Activated CD4-positive, alpha-beta T cell treated with anti-CD3 and anti-CD28 coated beads, Interleukin-2, amount 10 ng/mL, durations not matched to agents 24 days and 14 days (primary cell): ENCODE data around the gene SEZ6. TPM values are rescaled to one million over a fixed set of nuclear protein-coding genes. Genes with fewer than 3 reads are reported as not detected.

ENCODE experiments used
- DNase-seq: peaks from one replicate; pipeline ENCODE4 v3.0.0; 2022
- H3K27ac Mint-ChIP-seq: one replicate; pipeline ENCODE4 v1.8.0; 2022; ENCODE audit warnings: mild to moderate bottlenecking, mixed read lengths
- H3K27me3 Mint-ChIP-seq: one replicate; pipeline ENCODE4 v1.8.0; 2022; ENCODE audit warnings: mixed read lengths
- H3K36me3 Mint-ChIP-seq: one replicate; pipeline ENCODE4 v1.8.0; 2022; ENCODE audit warnings: low read depth, mild to moderate bottlenecking, mixed read lengths
- H3K4me1 Mint-ChIP-seq: one replicate; pipeline ENCODE4 v1.8.0; 2021; ENCODE audit warnings: mixed read lengths
- H3K4me3 Mint-ChIP-seq: one replicate; pipeline ENCODE4 v1.8.0; 2022; ENCODE audit warnings: mild to moderate bottlenecking, moderate library complexity, mixed read lengths
- H3K9me3 Mint-ChIP-seq: one replicate; pipeline ENCODE4 v1.8.0; 2021; ENCODE audit warnings: mixed read lengths
- intact Hi-C: fragments of 100-400 bp; cut with micrococcal nuclease; formaldehyde crosslinking; loops from one replicate; pipeline ENCODE4 v1.15.1; 2023
- total RNA-seq: library from RNA; stranded (reverse); gene quantifications from 2 replicates; pipeline ENCODE4 v1.2.3, GENCODE V29; 2022

SEZ6 gene
- total RNA-seq, 1 donor from 2014 or later, result not detected

DNA sequence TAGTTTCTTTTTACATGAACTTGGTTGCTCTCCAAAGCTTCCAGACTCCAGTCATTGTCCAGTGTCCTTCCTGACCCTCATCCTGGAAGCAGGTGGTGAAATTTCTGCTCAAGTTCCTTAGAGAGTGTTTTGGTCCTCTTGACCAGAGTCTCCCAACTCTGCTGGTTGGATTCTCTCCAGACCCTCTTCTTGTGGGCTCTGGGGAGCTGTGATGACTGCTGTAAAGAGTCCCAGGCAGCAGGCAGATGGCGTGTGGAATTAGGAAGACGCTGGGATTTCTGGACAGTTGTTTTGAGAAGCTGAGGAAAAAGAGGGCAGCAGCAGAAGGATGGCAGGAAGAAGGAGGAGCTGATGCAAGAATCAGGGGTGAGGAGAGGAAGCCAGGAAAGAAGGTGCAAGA, 1.6 kb upstream of the SEZ6 start:
- DNase-seq, result no peak
- intact Hi-C loops, result no loop called here
- peaks cover 5% of the 10 kb centered on the region for H3K4me1 Mint-ChIP-seq
- no peaks in the 10 kb centered on the region for H3K9me3 Mint-ChIP-seq
- H3K4me3 Mint-ChIP-seq, result no peak overlapping the region
- H3K27ac Mint-ChIP-seq, result no peak overlapping the region
- H3K36me3 Mint-ChIP-seq, result no peaks in the 10 kb centered on the region
- H3K27me3 Mint-ChIP-seq, result peaks cover 56% of the 10 kb centered on the region

DNA sequence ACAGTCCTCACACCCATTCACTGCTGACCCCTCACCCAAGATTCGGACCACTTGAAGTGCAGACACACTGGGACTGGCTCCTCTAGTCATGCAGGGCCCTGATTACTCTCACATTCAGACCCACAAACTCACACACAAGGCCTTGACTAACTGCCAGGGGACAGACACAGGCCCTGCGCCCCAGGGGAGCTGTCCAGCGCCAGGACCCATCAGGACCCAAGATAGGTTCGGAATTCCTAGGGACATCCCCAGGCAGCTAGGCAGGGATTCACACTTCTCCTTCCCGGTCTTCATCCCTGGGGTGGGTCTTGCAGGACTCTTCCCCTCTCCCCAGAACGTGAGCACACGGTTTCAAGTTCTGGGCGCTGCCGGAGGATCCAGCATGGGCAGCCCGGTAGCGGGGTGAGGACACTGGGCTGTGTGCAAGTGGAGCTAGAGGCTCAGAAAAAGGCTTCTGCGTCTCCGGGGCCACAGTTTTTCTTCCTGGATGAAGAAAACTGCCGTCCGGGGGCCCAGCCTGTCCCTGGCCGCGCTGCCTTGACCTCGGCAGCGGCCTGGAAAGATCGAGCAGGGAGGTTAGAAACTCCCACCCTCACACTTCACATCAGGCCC, 1.6 kb downstream of the SEZ6 start:
- intact Hi-C loops, result no loop called here
- Mint-ChIP-seq H3K36me3 (no peaks in the 10 kb centered on the region), H3K27me3 (peaks cover 48% of the 10 kb centered on the region), H3K4me3 (no peak overlapping the region), H3K27ac (no peak overlapping the region), H3K9me3 (no peaks in the 10 kb centered on the region), H3K4me1 (peaks cover 5% of the 10 kb centered on the region)
- no peak for DNase-seq

DNA sequence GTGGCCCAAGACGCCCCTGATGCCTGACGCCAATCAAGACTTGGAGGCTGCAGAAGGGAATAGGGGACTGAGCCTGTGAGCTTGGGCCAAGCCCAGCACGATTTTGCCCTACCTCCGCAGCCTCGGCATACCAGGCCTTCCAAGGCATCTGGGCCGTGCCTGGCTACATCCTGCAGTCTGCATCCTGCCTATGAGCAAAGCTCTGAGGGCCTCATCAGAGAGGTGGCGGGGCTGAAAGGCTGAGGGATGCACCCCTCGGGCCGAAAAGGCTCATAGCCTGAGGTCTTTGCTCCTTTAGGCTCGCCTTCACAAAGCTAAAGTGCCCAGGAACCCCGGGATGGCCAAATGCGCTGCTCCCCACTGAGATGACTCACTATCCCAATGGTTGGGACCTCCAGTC, 2.5 kb downstream of the SEZ6 start:
- Mint-ChIP-seq H3K4me3 (no peak overlapping the region), H3K27me3 (peaks cover 46% of the 10 kb centered on the region), H3K4me1 (peaks cover 5% of the 10 kb centered on the region), H3K9me3 (no peaks in the 10 kb centered on the region), H3K36me3 (no peaks in the 10 kb centered on the region), H3K27ac (no peak overlapping the region)
- intact Hi-C loops, result no loop called here
- DNase-seq, result no peak

DNA sequence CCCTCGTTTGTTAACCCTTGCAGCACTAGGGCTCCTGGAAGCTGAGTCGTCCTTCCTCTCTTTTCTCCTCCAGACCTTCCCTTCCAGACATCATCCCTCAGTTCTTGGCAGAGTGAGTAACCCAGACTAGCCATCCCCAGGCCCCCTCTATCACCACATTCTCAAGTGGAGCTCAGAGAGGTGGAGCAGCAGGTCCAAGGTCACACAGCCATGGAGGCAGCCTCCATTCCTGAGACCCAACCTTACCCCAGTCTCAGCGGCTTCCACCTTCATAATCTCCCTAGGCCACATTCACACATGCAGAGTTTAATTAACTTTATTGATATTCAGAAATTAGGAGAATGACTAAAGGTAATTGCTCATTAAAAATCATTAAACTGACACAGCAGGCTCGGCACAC, 3.0 kb downstream of the SEZ6 start:
- no peak overlapping the region for H3K27ac Mint-ChIP-seq
- no peak overlapping the region for H3K4me3 Mint-ChIP-seq
- no peaks in the 10 kb centered on the region for H3K36me3 Mint-ChIP-seq
- intact Hi-C loops, result no loop called here
- peaks cover 45% of the 10 kb centered on the region for H3K27me3 Mint-ChIP-seq
- no peak for DNase-seq
- H3K9me3 Mint-ChIP-seq, result no peaks in the 10 kb centered on the region
- peaks cover 5% of the 10 kb centered on the region for H3K4me1 Mint-ChIP-seq

GRCh38 chr17:29000973-29001372, 4.9 kb downstream of the SEZ6 start:
- no peak overlapping the region for H3K27ac Mint-ChIP-seq
- no peaks in the 10 kb centered on the region for H3K36me3 Mint-ChIP-seq
- H3K4me3 Mint-ChIP-seq, result no peak overlapping the region
- DNase-seq, result no peak
- H3K27me3 Mint-ChIP-seq, result peaks cover 31% of the 10 kb centered on the region
- H3K4me1 Mint-ChIP-seq, result peaks cover under 1% of the 10 kb centered on the region
- intact Hi-C loops, result no loop called here
- H3K9me3 Mint-ChIP-seq, result no peaks in the 10 kb centered on the region

DNA sequence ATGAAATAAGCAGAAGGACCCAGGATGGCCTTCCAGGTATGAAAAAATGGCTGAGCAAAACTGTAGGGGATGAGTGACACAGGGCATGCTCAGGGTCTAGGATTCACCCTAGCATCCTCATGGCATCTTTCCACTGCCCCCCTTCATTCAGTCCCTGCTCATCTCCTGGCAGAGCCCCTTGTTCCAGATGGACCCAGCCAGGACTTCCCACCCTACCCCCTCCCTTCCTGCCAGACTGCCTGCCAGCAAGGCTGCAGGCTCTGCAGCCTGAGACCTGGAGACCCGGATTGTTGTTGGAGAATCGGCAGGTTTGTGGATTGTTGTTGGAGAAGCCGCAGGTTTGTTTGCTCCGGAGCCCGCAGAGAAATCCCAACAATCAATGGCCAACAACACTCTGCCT, 6.6 kb downstream of the SEZ6 start:
- Mint-ChIP-seq H3K27me3 (peaks cover 19% of the 10 kb centered on the region), H3K4me1 (no peaks in the 10 kb centered on the region), H3K27ac (no peak overlapping the region), H3K4me3 (no peak overlapping the region), H3K36me3 (no peaks in the 10 kb centered on the region), H3K9me3 (no peaks in the 10 kb centered on the region)
- intact Hi-C loops, result no loop called here
- DNase-seq, result no peak

GRCh38 chr17:28997806-28998205, 8.0 kb downstream of the SEZ6 start:
- Mint-ChIP-seq H3K27ac (no peak overlapping the region), H3K9me3 (no peaks in the 10 kb centered on the region), H3K36me3 (no peaks in the 10 kb centered on the region), H3K4me3 (no peak overlapping the region), H3K27me3 (peaks cover 10% of the 10 kb centered on the region), H3K4me1 (no peaks in the 10 kb centered on the region)
- intact Hi-C loops, result no loop called here
- DNase-seq, result no peak

DNA sequence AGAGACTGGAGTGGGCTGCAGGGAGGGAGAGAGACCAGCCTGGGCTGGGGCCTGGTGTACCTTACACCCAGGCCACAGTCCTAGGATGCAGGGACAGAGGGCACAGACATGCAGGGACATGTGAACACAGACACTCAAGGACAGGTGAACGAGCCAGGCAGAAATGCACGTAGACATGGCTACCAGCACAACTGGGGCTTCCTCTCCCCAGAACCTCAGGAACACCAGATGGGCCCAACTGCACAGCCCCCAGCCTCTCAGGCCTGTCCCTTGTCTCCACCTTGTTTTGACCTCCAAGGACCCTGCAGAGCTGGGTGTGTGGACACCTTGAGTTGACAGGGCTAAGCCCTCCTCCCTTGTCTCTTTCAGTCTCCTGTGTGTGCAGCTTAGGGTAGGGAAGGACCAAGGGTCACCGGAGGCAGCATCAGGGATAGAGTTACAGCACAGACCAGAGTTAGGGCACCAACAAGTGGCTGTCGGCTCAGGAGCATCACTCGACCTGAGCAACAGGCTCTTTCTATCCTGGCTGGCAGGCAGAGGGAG, 9.2 kb downstream of the SEZ6 start:
- Mint-ChIP-seq H3K27me3 (peaks cover 8% of the 10 kb centered on the region), H3K4me3 (no peak overlapping the region), H3K27ac (no peak overlapping the region), H3K36me3 (no peaks in the 10 kb centered on the region), H3K4me1 (no peaks in the 10 kb centered on the region), H3K9me3 (no peaks in the 10 kb centered on the region)
- intact Hi-C loops, result no loop called here
- no peak for DNase-seq

DNA sequence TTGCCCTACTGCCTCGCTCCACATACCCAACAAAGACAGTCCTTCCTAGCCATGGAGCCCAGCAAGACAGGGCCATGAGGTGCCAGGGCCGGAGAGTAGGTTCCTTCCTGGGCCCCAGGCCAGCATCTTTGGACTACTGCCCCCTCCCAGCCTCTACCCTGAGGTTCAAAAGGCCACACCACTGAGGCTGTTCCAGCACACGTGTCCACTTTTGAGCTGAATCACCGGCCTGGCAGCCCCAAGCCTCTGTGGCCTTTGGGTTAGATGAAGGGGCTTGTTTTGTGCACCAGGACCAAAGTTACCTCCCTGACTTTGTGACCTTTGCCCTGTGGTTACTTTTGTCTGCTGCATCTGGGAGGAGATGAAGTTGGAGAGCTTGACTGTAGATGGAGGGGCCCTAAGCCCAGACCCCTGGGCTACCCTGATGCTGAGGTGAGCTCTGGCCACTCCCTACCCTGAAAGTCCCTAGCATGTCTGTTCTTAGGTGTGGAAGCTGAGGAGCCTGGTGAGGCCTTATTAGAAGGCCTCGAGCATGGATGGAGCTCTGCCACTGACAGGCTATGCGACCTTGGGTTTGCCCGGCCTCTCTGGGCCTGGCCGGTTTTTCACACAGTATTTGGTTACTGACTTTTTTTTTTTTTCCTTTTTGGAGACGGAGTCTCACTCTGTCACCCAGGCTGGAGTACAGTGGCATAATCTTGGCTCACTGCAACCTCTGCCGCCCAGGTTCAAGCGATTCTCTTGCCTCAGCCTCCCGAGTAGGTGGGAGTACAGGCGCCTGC, 12.0 kb downstream of the SEZ6 start:
- H3K27me3 Mint-ChIP-seq, result peaks cover 5% of the 10 kb centered on the region
- no peak overlapping the region for H3K4me3 Mint-ChIP-seq
- no peak for DNase-seq
- H3K9me3 Mint-ChIP-seq, result no peaks in the 10 kb centered on the region
- intact Hi-C loops, result no loop called here
- no peak overlapping the region for H3K27ac Mint-ChIP-seq
- H3K36me3 Mint-ChIP-seq, result no peaks in the 10 kb centered on the region
- no peaks in the 10 kb centered on the region for H3K4me1 Mint-ChIP-seq

DNA sequence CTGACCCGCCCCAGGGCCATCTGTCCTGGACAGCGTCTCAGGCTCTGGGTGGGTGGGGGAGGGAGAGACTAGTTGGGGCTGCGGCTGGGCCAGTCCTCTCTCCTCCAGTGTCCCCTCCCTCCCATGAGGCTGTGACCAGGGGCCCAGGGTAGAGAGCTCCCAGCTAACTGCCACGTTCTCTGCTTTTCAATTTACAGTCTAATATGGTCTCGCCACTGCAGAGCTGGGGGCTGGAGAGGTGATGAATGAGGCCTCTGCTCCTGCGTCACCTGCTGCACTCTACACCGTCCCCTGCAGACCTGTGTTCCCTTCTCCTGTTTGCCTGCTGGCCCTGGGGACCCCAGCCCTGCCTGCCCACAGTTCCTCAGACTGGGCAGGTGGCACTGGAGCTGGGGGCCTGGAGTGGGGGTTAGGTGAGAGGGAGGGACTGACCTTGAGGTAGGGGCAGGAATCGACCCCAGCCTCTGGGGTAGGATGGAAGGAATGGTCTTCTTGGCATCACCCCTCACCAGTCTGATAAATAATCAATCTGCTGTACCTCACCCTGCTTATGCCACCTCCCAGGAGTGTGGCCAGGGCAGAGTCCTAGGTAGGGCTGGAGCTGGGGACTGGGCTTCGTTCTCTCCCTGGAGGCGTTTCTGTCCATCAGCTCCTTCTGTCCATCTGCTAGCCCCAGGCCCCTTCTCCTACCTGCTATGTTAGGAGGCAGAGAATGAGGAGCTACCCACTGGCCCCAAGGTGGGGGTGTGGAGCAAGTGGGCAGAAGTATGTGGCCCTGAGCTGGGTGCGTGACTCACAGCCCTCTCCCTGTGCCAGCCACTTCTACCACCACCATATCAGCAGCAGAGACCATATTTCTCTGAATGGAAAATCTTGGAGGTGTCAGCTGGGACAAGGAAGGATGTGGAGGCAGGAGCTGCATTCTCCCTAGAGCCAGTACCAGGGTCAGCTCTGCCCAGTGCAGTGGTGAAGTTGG, 12.9 kb downstream of the SEZ6 start:
- DNase-seq, result no peak
- Mint-ChIP-seq H3K36me3 (no peaks in the 10 kb centered on the region), H3K27ac (no peak overlapping the region), H3K9me3 (no peaks in the 10 kb centered on the region), H3K27me3 (peaks cover 6% of the 10 kb centered on the region), H3K4me1 (no peaks in the 10 kb centered on the region), H3K4me3 (no peak overlapping the region)
- intact Hi-C loops, result no loop called here

GRCh38 chr17:28992185-28992584, 13.6 kb downstream of the SEZ6 start:
- intact Hi-C loops, result no loop called here
- Mint-ChIP-seq H3K4me3 (no peak overlapping the region), H3K4me1 (no peaks in the 10 kb centered on the region), H3K9me3 (no peaks in the 10 kb centered on the region), H3K27me3 (peaks cover 6% of the 10 kb centered on the region), H3K36me3 (no peaks in the 10 kb centered on the region), H3K27ac (no peak overlapping the region)
- no peak for DNase-seq

GRCh38 chr17:28991779-28992178, 14.1 kb downstream of the SEZ6 start:
- intact Hi-C loops, result no loop called here
- no peaks in the 10 kb centered on the region for H3K9me3 Mint-ChIP-seq
- H3K36me3 Mint-ChIP-seq, result no peaks in the 10 kb centered on the region
- no peak for DNase-seq
- no peaks in the 10 kb centered on the region for H3K4me1 Mint-ChIP-seq
- H3K27me3 Mint-ChIP-seq, result peaks cover 4% of the 10 kb centered on the region
- H3K27ac Mint-ChIP-seq, result no peak overlapping the region
- H3K4me3 Mint-ChIP-seq, result no peak overlapping the region

DNA sequence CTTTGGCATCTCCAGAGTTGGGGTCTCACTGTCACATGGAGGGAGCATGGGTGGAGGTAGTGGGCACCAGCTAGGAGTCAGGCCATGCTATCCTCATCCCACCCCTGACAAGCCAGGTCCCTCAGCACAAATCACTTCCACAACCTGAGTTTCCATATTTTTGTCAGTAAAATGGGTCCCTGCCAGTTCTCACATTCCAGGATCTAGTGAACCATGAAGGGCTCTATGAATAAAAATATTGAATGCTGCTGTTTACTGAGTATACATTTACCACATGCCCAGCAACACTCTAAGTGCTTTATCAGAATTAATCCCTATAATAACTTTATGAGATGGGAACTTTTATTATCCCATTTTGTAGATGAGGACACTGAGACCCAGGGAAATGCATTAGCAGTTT, 16.8 kb downstream of the SEZ6 start:
- H3K9me3 Mint-ChIP-seq, result no peaks in the 10 kb centered on the region

GRCh38 chr17:28988475-28988874, 17.4 kb downstream of the SEZ6 start:
- H3K4me3 Mint-ChIP-seq, result no peak overlapping the region
- no peaks in the 10 kb centered on the region for H3K36me3 Mint-ChIP-seq
- intact Hi-C loops, result no loop called here
- DNase-seq, result no peak
- H3K9me3 Mint-ChIP-seq, result no peaks in the 10 kb centered on the region
- H3K4me1 Mint-ChIP-seq, result peaks cover 3% of the 10 kb centered on the region
- H3K27me3 Mint-ChIP-seq, result peaks cover 3% of the 10 kb centered on the region
- H3K27ac Mint-ChIP-seq, result no peak overlapping the region

More for the DNA sequence above, 16.8 kb downstream of the SEZ6 start:
- intact Hi-C loops, result no loop called here
- Mint-ChIP-seq H3K36me3 (no peaks in the 10 kb centered on the region), H3K4me3 (no peak overlapping the region), H3K27me3 (peaks cover 3% of the 10 kb centered on the region), H3K27ac (no peak overlapping the region), H3K4me1 (no peaks in the 10 kb centered on the region)
- DNase-seq, result no peak
